Retinal pigment epithelial cell (primary cell): ENCODE results near the gene PJA2.

Experiments used
- DNase-seq: peaks from one replicate; pipeline ENCODE4 v3.0.0-alpha.2; 2010; ENCODE audit warnings: low read depth
- H3K4me3 ChIP-seq: 2 replicates; pipeline ENCODE4 v1.5.1; 2011; ENCODE audit warnings: mild to moderate bottlenecking, low read length, control low read depth, moderate library complexity
- CTCF ChIP-seq: conservative IDR thresholded peaks from 2 replicates; pipeline ENCODE4 v1.5.1; 2011; ENCODE audit warnings: low read depth, low read length, control low read depth, inconsistent platforms

Gene PJA2

DNA sequence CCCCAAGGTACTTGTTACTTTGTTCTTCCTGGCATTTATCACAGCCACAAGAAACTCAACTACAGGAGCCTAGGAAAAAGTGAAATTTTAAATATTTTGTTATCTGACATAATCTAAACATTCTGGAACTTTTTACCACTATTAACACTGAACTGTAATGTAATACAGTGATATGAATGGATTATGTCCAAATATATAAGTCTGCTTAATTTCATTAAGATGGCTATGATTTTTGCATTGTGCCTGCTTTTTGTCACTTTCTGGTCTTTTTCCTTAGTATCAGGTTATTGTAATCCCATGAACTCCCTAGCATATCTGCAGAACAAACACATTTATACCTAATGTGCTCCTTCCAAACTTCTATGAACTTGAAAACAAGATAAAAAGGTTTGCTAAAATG is 35.8 kb downstream of the PJA2 start:
- no peak for DNase-seq
- no peak overlapping the region for H3K4me3 ChIP-seq
- TF ChIP-seq CTCF = no peak

GRCh38 chr5:109370343-109370742 is 39.4 kb downstream of the PJA2 start:
- no peak overlapping the region for H3K4me3 ChIP-seq
- no peak for TF ChIP-seq CTCF
- no peak for DNase-seq

GRCh38 chr5:109365653-109366052 is 44.1 kb downstream of the PJA2 start:
- no peak for TF ChIP-seq CTCF
- no peak for DNase-seq

DNA sequence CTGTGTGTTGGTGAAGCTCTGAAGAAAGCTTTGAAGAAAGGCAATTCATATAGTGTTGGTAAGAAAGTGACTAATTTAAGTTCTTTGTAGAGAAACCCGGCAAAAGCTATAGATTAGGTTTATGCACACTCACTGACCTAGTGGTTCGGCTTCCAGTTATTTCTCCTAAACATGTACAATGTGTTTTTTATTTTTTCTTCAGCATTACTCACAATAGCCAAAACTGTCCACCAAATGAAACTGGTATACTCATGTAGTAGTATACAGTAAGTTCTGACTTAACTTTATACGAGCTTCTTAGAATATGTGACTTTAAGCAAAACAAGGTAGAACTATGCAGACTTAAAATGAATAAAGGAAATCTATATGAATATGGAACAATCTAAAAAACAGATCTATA is 44.8 kb downstream of the PJA2 start:
- no peak for DNase-seq
- TF ChIP-seq CTCF = no peak
- no peak overlapping the region for H3K4me3 ChIP-seq

More at GRCh38 chr5:109365653-109366052, 44.1 kb downstream of the PJA2 start:
- no peak overlapping the region for H3K4me3 ChIP-seq

- no peak overlapping the region for H3K4me3 ChIP-seq
- DNase-seq = no peak
- no peak for TF ChIP-seq CTCF
Observed at GRCh38 chr5:109359642-109360041, 50.1 kb downstream of the PJA2 start.

- no peak for DNase-seq
- TF ChIP-seq CTCF = no peak
- H3K4me3 ChIP-seq = no peak overlapping the region
Observed at GRCh38 chr5:109357807-109358206, 52.0 kb downstream of the PJA2 start.

GRCh38 chr5:109354761-109355160 is 55.0 kb downstream of the PJA2 start:
- TF ChIP-seq CTCF = no peak
- no peak overlapping the region for H3K4me3 ChIP-seq
- DNase-seq = no peak
